Measurements from ENCODE around the gene E2F2. TPM values are rescaled to one million over a fixed set of nuclear protein-coding genes. Genes with fewer than 3 reads are reported as not detected.

The E2F2 gene
- total and polyA plus RNA-seq, 2 of the 4 experiments (the other 2 are of a cell fraction), result 0.36 to 0.51 TPM

GRCh38 chr1:23526329-23527041 lies 4.5 kb downstream of the E2F2 start (continued):
- TF ChIP-seq CHD1 (IDR thresholded peaks at IDR 0.05; ENCODE audit: low read depth, low read length), result no peak

- 92% methylated on average over 2 of the region's 5 CpGs; no CpG with 5 or more reads in 1 of the 2 experiments for WGBS, 2 experiments (ENCODE audit: extremely low coverage in 2 of 2, insufficient read length in 1 of 2)
- H2AK5ac ChIP-seq (ENCODE audit: low read depth, low read length), result no peak overlapping the region
- no peak overlapping the region for H2BK15ac ChIP-seq (ENCODE audit: low read depth, low read length)
- H4K91ac ChIP-seq (ENCODE audit: insufficient read depth, low read depth, low read length), result no peak overlapping the region
- no peak overlapping the region for H2BK120ac ChIP-seq (ENCODE audit: low read depth, low read length)
- H3K9me3 ChIP-seq (ENCODE audit: control insufficient read depth, insufficient read depth, low read length), result no peaks in the 10 kb centered on the region
- H3K27ac ChIP-seq (ENCODE audit: insufficient read depth, low read length), result no peak overlapping the region
- dilution Hi-C loops (cut with HindIII; ENCODE audit: low sequenced_read_pairs, unreplicated experiment) (no loop called here), in situ Hi-C loops (cut with MboI; ENCODE audit: low sequenced_read_pairs) (no loop called here), intact Hi-C loops (cut with micrococcal nuclease) (no loop called here)
- no peaks in the 10 kb centered on the region for H4K20me1 ChIP-seq (ENCODE audit: insufficient read depth, low read length)
- peaks cover 8% of the 10 kb centered on the region; the same call in 1 of the 2 replicates for H3K4me1 ChIP-seq (ENCODE audit: control insufficient read depth, insufficient read depth, low read length)
- no peak overlapping the region for H4K8ac ChIP-seq (ENCODE audit: low read depth in 2 of 2, low read length in 2 of 2)
- no peak overlapping the region for H3K4ac ChIP-seq (ENCODE audit: low read depth, low read length)
- no peak overlapping the region for H4K5ac ChIP-seq (ENCODE audit: low read depth, low read length)
- no peak overlapping the region for H2BK20ac ChIP-seq (ENCODE audit: low read depth, low read length)
- no peak overlapping the region for H3K9ac ChIP-seq (ENCODE audit: low read depth, low read length)
- peaks cover 0 to 7% of the 10 kb centered on the region in 2 experiments; a peak in 1 of 4 replicates for H3K79me1 ChIP-seq (ENCODE audit: low read depth in 1 of 2, low read length in 2 of 2)
- no peak overlapping the region for H3K18ac ChIP-seq (ENCODE audit: low read depth, low read length)
- DNase-seq, result no peak
- H3K23ac ChIP-seq (ENCODE audit: low read depth, low read length), result no peak overlapping the region
- POLR2A ChIA-PET (ENCODE audit: unreplicated experiment), result interaction anchor here (0.6 kb wide), 1 partner anchor 126 kb away, joined by 9 read pairs; no protein-coding TSS in a partner anchor
- no peak overlapping the region for H3K14ac ChIP-seq (replicated peaks; ENCODE audit: low read depth, low read length)
- H2BK5ac ChIP-seq (ENCODE audit: low read depth, low read length, poor library complexity, severe bottlenecking), result no peak overlapping the region
- H2AK9ac ChIP-seq (replicated peaks; ENCODE audit: low read depth, low read length, poor library complexity), result no peak overlapping the region
- no peaks in the 10 kb centered on the region for H3K27me3 ChIP-seq (ENCODE audit: control insufficient read depth, insufficient read depth, low read length)
- no peaks in the 10 kb centered on the region for H3K36me3 ChIP-seq (ENCODE audit: control insufficient read depth, insufficient read depth, low read length)
- no peak overlapping the region for H2AFZ ChIP-seq (replicated peaks; ENCODE audit: low read length, poor library complexity)
- H3K4me3 ChIP-seq (ENCODE audit: insufficient read depth, low read depth, low read length), result no peak overlapping the region
- no peak overlapping the region for H3K4me2 ChIP-seq (ENCODE audit: low read depth, low read length)
- no peak for ATAC-seq (ENCODE audit: low read depth)
- CTCF ChIA-PET, result interaction anchor here (0.7 to 0.9 kb wide), 2 partner anchors 14 to 131 kb away, joined by 3 read pairs; no protein-coding TSS in a partner anchor
- H3K9me1 ChIP-seq (ENCODE audit: insufficient read depth, low read length), result peaks cover 2% of the 10 kb centered on the region; the same call in 1 of the 2 replicates
- no TSS peak for BruUV-seq (replicated peaks)
- TF ChIP-seq MAZ (IDR thresholded peaks at IDR 0.05; ENCODE audit: borderline replicate concordance, low read depth, low read length), result no peak
- H3K56ac ChIP-seq (ENCODE audit: extremely low read depth, insufficient read depth, low read length), result no peak overlapping the region
Observed at GRCh38 chr1:23525558-23526250, 5.3 kb downstream of the E2F2 start.

Data from IMR-90 (cell line).